GM18519 (cell line): Measurements from ENCODE around the gene BCDIN3D.
"Not testable (repeated sequence)": the region's sequence is repeated elsewhere in the genome, so short reads cannot be mapped to it uniquely, and the experiment has no call there.

Source experiments
- ATAC-seq: cut with Tn5 transposase; IDR thresholded peaks from one replicate; pipeline ENCODE4 v1.9.1; 2021; ENCODE audit warnings: mild to moderate bottlenecking, moderate library complexity; ENCODE audit not compliant: unreplicated experiment, low FRiP score

BCDIN3D gene

GRCh38 chr12:49842519-49843352, at the start of gene BCDIN3D:
BCDIN3D (minus strand) TSS chr12:49843106; CDS start chr12:49843087, 19 bp downstream.
- ATAC-seq: no peak

- no peak for ATAC-seq
Measured at GRCh38 chr12:49892084-49892731, 49.3 kb upstream of the BCDIN3D start.

- no peak for ATAC-seq
Measured at GRCh38 chr12:49891476-49891875, 48.6 kb upstream of the BCDIN3D start.

- ATAC-seq: no peak
Measured at GRCh38 chr12:49891012-49891411, 48.1 kb upstream of the BCDIN3D start.

- no peak for ATAC-seq
Measured at GRCh38 chr12:49890096-49890461, 47.2 kb upstream of the BCDIN3D start.

- ATAC-seq: no peak
Measured at GRCh38 chr12:49889361-49890095, 46.6 kb upstream of the BCDIN3D start.

- ATAC-seq: no peak
Measured at GRCh38 chr12:49888461-49889151, 45.7 kb upstream of the BCDIN3D start.

- no peak for ATAC-seq
Measured at GRCh38 chr12:49887536-49888401, 44.9 kb upstream of the BCDIN3D start.

- no peak for ATAC-seq
Measured at GRCh38 chr12:49887091-49887490, 44.2 kb upstream of the BCDIN3D start.

- no peak for ATAC-seq
Measured at GRCh38 chr12:49885663-49886461, 43.0 kb upstream of the BCDIN3D start.

- ATAC-seq: no peak
Measured at GRCh38 chr12:49885118-49885517, 42.2 kb upstream of the BCDIN3D start.

- ATAC-seq: no peak
Measured at GRCh38 chr12:49882851-49883464, 40.1 kb upstream of the BCDIN3D start.

- no peak for ATAC-seq
Measured at GRCh38 chr12:49882248-49882850, 39.4 kb upstream of the BCDIN3D start.

GRCh38 chr12:49881415-49882247, 38.7 kb upstream of the BCDIN3D start:
- no peak for ATAC-seq

- ATAC-seq: no peak
Measured at GRCh38 chr12:49880756-49881414, 38.0 kb upstream of the BCDIN3D start.

- not testable (repeated sequence) for ATAC-seq
Measured at GRCh38 chr12:49879065-49879464, 36.2 kb upstream of the BCDIN3D start.

GRCh38 chr12:49878021-49878420, 35.1 kb upstream of the BCDIN3D start:
- ATAC-seq: no peak
